ENCODE results near the gene DLG3. TPM values are rescaled to one million over a fixed set of nuclear protein-coding genes. Genes with fewer than 3 reads are reported as not detected.

The DLG3 gene
- total RNA-seq, 1 donor from 2014 or later, result 12.5 TPM

DNA sequence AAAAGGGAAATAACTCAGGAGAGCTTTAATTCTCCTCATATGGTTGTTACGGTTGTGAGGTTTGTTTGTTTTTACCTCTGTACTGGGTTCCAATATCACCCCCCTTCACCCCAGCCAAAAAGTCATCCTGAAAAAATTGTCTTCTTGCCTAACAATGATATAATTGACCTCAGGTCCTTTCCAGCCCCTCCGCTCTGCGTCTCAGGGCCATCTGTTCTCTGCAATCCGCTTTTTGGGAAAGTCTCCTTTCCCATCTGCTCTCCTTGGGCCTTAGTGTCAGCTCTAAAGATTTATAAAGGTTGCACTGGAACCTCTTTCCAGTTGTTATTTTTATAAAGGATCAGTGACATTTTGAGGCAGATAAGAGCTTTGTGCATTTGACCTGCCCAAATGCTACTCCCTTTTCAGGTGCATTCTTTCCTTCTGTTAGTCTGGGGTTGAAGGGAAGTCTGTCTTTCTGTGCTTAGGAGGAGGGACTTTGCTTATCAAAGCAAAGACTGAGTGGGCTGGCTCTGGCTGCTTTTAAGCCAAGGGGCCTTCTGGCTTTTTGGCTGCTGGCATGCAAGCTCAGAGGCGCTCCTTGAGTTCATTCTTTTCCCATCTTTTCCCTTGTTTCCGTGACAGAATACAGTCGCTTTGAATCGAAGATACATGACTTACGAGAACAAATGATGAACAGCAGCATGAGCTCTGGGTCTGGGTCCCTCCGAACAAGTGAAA lies 34.1 kb downstream of the DLG3 start:
- no peak for DNase-seq (ENCODE audit: extremely low spot score, unreplicated experiment)
- peaks cover 43% of the 10 kb centered on the region for H3K4me1 Mint-ChIP-seq (ENCODE audit: unreplicated experiment)
- no peak overlapping the region for H3K4me3 Mint-ChIP-seq (ENCODE audit: unreplicated experiment)
- H3K36me3 Mint-ChIP-seq (ENCODE audit: unreplicated experiment), result no peaks in the 10 kb centered on the region
- TF ChIP-seq, protein P1, sequence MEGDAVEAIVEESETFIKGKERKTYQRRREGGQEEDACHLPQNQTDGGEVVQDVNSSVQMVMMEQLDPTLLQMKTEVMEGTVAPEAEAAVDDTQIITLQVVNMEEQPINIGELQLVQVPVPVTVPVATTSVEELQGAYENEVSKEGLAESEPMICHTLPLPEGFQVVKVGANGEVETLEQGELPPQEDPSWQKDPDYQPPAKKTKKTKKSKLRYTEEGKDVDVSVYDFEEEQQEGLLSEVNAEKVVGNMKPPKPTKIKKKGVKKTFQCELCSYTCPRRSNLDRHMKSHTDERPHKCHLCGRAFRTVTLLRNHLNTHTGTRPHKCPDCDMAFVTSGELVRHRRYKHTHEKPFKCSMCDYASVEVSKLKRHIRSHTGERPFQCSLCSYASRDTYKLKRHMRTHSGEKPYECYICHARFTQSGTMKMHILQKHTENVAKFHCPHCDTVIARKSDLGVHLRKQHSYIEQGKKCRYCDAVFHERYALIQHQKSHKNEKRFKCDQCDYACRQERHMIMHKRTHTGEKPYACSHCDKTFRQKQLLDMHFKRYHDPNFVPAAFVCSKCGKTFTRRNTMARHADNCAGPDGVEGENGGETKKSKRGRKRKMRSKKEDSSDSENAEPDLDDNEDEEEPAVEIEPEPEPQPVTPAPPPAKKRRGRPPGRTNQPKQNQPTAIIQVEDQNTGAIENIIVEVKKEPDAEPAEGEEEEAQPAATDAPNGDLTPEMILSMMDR (IDR thresholded peaks at IDR 0.05), result no peak
- no peaks in the 10 kb centered on the region for H3K27me3 Mint-ChIP-seq (ENCODE audit: unreplicated experiment)
- H3K27ac Mint-ChIP-seq (ENCODE audit: unreplicated experiment), result peak overlapping the region; percentile 74
- H3K9me3 Mint-ChIP-seq (ENCODE audit: unreplicated experiment), result peaks cover 4% of the 10 kb centered on the region

DNA sequence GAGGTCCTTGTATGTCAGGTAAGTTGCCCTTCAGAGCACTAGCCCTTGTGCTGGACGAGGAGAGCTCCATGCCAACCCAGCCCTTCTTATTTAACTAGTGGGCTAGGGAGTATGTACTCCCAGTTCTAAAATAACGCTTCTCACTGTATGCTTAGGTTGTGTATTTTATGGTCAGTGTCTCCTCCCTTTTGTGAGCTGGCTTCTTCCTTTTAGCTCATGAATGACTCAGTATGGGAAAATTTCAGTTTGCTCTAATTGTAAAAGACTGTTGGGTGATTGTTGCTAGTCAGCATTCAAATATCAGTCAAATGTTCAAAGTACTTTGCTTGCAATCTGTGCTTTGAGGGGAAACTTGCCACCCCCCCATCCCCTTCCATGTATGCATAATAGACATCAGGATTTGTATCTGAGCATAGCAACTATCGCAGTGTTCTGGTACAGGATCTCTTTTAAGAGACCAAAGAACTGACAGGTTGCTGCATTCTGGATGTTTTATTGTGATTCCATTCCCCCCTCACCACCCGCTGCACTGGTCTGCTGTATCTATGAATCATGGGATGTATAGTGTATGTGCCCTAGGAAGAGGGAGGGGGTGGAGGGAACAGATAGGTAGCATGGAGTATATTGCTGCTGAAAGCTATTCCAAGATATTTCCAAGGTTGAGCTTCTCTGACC lies 34.7 kb downstream of the DLG3 start:
- TF ChIP-seq, protein P1 (IDR thresholded peaks at IDR 0.05), result no peak

DNA sequence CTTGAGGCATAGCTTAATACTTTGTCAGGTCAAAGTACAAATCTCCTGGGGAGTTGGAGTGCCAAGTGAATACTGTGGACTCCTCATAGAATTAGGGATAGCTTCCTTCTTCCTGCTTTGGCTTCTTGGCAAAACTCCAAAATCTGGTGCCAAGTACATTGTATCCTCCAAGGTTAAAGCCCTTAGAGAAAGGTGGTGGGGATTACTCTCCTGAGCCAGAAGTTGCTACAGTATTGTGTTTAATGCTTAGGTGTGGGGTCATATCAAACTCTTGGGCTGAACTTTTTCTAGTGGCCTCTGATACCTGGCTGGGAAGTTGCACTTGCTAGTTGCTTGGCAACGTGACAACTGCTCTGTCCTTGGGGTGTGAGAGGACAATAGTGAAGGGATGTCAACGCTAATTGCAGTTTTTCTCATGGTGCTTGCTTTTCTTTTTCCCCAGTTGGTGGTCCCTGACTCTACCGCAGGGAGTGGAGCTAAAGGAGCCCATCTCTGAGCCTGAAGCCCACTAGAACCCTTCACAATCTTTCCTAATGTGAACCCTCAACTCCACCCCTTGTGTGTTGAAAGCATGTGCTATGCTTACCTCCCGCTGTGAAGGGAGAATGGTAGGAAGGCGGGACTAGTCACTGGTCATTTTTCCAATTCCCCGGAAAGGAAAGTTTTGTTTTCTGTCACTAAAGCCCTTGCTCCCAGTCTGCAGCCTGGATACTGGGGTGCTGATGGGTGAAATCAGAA lies 35.5 kb downstream of the DLG3 start:
- Mint-ChIP-seq H3K36me3 (ENCODE audit: unreplicated experiment) (no peaks in the 10 kb centered on the region), H3K9me3 (ENCODE audit: unreplicated experiment) (peaks cover 4% of the 10 kb centered on the region), H3K4me1 (ENCODE audit: unreplicated experiment) (peaks cover 43% of the 10 kb centered on the region), H3K4me3 (ENCODE audit: unreplicated experiment) (no peak overlapping the region), H3K27ac (ENCODE audit: unreplicated experiment) (peak overlapping the region; percentile 74), H3K27me3 (ENCODE audit: unreplicated experiment) (no peaks in the 10 kb centered on the region)
- no peak for DNase-seq (ENCODE audit: extremely low spot score, unreplicated experiment)
- TF ChIP-seq, protein P1 (IDR thresholded peaks at IDR 0.05), result no peak

More for the DNA sequence above, 34.7 kb downstream of the DLG3 start:
- Mint-ChIP-seq H3K36me3 (ENCODE audit: unreplicated experiment) (no peaks in the 10 kb centered on the region), H3K27ac (ENCODE audit: unreplicated experiment) (peak overlapping the region; percentile 74), H3K9me3 (ENCODE audit: unreplicated experiment) (peaks cover 4% of the 10 kb centered on the region), H3K4me3 (ENCODE audit: unreplicated experiment) (no peak overlapping the region), H3K27me3 (ENCODE audit: unreplicated experiment) (no peaks in the 10 kb centered on the region), H3K4me1 (ENCODE audit: unreplicated experiment) (peaks cover 43% of the 10 kb centered on the region)
- no peak for DNase-seq (ENCODE audit: extremely low spot score, unreplicated experiment)

DNA sequence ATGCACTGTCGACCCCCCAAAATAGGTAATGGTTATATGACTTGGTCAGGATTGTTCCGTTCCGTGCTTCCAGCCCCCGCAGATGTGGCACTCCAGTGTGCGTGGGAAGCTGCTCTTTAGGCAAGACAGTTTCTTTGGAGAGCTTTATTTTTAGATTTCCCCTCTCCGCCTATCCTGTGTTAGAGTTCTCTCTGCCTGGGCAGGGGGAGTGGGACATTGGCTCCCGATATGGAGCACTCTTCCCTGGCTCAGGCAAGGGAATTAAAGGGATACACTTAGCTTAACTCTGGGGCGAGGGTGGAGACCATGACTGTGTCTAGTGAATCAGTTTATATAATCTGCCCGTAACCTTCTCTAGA lies 36.0 kb downstream of the DLG3 start:
- no peak for DNase-seq (ENCODE audit: extremely low spot score, unreplicated experiment)
- no peaks in the 10 kb centered on the region for H3K36me3 Mint-ChIP-seq (ENCODE audit: unreplicated experiment)
- H3K9me3 Mint-ChIP-seq (ENCODE audit: unreplicated experiment), result peaks cover 4% of the 10 kb centered on the region
- H3K27ac Mint-ChIP-seq (ENCODE audit: unreplicated experiment), result peak overlapping the region; percentile 74
- H3K4me1 Mint-ChIP-seq (ENCODE audit: unreplicated experiment), result peaks cover 43% of the 10 kb centered on the region
- H3K4me3 Mint-ChIP-seq (ENCODE audit: unreplicated experiment), result no peak overlapping the region
- TF ChIP-seq, protein P1 (IDR thresholded peaks at IDR 0.05), result no peak
- H3K27me3 Mint-ChIP-seq (ENCODE audit: unreplicated experiment), result no peaks in the 10 kb centered on the region
